ENCODE results near the gene FBRS. TPM values are rescaled to one million over a fixed set of nuclear protein-coding genes. Genes with fewer than 3 reads are reported as not detected.

Gene FBRS
- total and polyA plus RNA-seq, 2 of the 13 experiments (the other 11 are each of a cell fraction or from before 2014, with no cell fraction given), result 13.7 to 16.2 TPM

- TF ChIP-seq AFF4 (CRISPR knock-in tag; IDR thresholded peaks at IDR 0.05) (no peak), ZNF7 (CRISPR knock-in tag; IDR thresholded peaks at IDR 0.05) (no peak), ZNF614 (CRISPR knock-in tag; IDR thresholded peaks at IDR 0.05; ENCODE audit: borderline replicate concordance) (peak; percentile 62; the same call in 1 of the 2 replicates), JDP2 (CRISPR knock-in tag; IDR thresholded peaks at IDR 0.05; ENCODE audit: borderline replicate concordance) (no peak), ZSCAN31 (CRISPR knock-in tag; IDR thresholded peaks at IDR 0.05; ENCODE audit: low read depth) (0 out of 2 replicates have a peak, but pooled peaks have one; percentile 36), TBX3 (IDR thresholded peaks at IDR 0.05; ENCODE audit: borderline replicate concordance) (peak; percentile 82; the same call in 1 of the 2 replicates), ZNF124 (CRISPR knock-in tag; IDR thresholded peaks at IDR 0.05) (no peak), PCBP1 (IDR thresholded peaks at IDR 0.05; ENCODE audit: borderline replicate concordance, low read depth, low read length) (peak; percentile 92), ARNT (IDR thresholded peaks at IDR 0.05) (no peak), AGO2 (optimal IDR thresholded peaks at IDR 0.05; ENCODE audit: low read depth, low read length) (no peak), HMGXB3 (CRISPR knock-in tag; IDR thresholded peaks at IDR 0.05; ENCODE audit: borderline replicate concordance) (peak; percentile 100), KIAA2018 (CRISPR knock-in tag; IDR thresholded peaks at IDR 0.05; ENCODE audit: borderline replicate concordance) (no peak)
These were observed 7.7 kb upstream of the FBRS start, which contains the start of gene PRR14 (continued) for GRCh38 chr16:30650369-30651123.
